ENCODE results near the gene PLA2G4C.

GRCh38 chr19:48041877-48042580 lies 68.6 kb downstream of the PLA2G4C start:
- TF ChIP-seq, protein P1, sequence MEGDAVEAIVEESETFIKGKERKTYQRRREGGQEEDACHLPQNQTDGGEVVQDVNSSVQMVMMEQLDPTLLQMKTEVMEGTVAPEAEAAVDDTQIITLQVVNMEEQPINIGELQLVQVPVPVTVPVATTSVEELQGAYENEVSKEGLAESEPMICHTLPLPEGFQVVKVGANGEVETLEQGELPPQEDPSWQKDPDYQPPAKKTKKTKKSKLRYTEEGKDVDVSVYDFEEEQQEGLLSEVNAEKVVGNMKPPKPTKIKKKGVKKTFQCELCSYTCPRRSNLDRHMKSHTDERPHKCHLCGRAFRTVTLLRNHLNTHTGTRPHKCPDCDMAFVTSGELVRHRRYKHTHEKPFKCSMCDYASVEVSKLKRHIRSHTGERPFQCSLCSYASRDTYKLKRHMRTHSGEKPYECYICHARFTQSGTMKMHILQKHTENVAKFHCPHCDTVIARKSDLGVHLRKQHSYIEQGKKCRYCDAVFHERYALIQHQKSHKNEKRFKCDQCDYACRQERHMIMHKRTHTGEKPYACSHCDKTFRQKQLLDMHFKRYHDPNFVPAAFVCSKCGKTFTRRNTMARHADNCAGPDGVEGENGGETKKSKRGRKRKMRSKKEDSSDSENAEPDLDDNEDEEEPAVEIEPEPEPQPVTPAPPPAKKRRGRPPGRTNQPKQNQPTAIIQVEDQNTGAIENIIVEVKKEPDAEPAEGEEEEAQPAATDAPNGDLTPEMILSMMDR (IDR thresholded peaks at IDR 0.05): no peak
- TF ChIP-seq POLR2A (IDR thresholded peaks at IDR 0.05): no peak
